NCI-H2227 (cell line): Measurements from ENCODE around the gene RASL11B.
A peak's percentile ranks its signal among the peaks of the same experiment; 100 is the strongest.
"Not testable (repeated sequence)": the region's sequence is repeated elsewhere in the genome, so short reads cannot be mapped to it uniquely, and the experiment has no call there.

Experiments
- DNase-seq: peaks from one replicate; lab custom pipeline; 2025; ENCODE audit not compliant: unreplicated experiment; lab: John Stamatoyannopoulos, UW

Gene RASL11B

GRCh38 chr4:52861879-52862616 is at the start of gene RASL11B:
Gene RASL11B (plus strand): TSS chr4:52862317. CDS start chr4:52862508, 191 bp downstream.
- DNase-seq, result peak; percentile 86

GRCh38 chr4:52813546-52813945 is 48.6 kb upstream of the RASL11B start:
- DNase-seq, result no peak

DNA sequence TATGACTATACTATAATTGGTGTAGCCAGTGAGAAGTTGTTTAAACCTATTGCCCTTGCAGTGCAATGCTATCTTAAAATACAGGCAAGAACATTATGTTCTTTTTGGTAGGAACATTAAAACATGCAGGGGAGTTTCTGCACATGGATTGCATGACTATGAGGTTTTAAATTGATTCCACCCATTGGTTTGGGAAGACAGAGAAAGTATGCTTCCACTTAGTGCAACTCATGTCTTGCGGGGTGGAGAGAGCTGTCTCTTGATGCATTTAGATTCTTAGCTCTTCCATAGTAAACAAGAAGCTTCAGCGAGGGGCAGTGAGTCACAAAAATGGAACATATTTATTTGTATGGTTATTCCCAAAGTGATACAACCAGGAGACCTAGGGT is 39.5 kb upstream of the RASL11B start:
- DNase-seq, result no peak

DNA sequence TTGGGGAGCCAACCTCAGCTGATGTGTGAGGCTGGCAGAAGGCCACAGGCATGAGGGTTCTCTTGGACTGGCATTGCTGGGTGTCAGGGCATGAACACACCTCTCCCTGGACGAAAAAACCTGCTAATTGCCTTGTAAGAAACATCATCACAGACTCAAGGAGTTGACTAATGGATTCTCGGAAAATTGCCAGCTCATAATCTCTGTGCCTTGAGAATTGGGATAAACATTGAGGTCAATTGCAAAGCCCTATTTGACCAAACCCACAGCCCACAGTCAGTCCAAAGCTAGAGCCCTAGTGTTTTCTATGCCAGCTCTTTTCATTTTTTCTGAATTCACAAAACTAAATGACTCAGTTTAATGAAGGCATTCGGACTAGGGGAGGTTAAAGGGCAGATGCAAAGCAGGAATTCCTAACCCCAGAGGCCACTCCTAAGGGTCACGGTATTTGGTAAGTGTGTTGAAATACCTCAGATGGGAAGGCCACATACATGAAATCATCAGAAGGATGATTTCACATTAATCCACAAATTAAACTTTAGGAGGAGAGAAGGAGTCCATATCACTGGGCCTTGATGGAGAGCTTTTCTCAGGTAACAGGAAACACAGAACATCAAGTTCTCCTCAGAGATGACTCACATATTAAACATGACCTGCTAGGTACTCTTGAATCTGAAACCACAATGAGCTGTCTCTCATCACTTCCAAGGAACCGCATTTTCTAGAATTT is 39.0 kb upstream of the RASL11B start:
- DNase-seq, result no peak

DNA sequence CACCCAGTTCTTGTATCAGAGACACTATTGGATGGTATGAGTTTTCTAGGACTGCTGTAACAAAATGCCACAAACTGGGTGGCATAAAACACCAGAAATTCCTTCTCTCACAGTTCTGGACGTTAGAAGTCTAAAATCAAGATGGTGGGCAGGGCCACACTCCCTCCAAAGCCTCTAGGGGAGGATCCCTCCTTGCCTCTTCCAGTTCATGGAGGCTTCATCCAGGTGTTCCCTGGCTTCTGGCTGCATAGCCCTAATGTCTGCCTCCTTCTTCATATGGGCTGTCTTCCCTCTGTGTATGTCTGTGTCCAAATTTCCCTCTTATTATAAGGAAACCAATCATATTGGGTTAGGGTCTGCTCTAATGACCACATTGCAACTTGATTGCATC is 38.4 kb upstream of the RASL11B start:
- no peak for DNase-seq

DNA sequence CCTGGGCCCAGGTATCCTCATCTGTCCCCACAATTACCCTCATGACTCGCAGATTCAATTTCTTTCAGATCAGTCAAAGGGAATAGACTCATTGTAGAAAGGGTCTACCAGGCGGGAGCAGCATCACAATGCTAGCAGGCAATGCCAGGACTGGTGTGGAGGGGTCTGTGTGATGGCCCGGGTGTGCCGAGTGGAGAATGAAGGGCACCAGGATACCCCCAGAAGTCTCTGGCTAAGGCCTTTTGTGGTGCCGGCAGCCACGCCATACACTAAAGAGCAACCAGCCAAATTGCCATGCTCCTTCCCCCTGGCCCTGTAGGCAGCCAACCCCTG is 37.9 kb upstream of the RASL11B start:
- DNase-seq, result no peak

DNA sequence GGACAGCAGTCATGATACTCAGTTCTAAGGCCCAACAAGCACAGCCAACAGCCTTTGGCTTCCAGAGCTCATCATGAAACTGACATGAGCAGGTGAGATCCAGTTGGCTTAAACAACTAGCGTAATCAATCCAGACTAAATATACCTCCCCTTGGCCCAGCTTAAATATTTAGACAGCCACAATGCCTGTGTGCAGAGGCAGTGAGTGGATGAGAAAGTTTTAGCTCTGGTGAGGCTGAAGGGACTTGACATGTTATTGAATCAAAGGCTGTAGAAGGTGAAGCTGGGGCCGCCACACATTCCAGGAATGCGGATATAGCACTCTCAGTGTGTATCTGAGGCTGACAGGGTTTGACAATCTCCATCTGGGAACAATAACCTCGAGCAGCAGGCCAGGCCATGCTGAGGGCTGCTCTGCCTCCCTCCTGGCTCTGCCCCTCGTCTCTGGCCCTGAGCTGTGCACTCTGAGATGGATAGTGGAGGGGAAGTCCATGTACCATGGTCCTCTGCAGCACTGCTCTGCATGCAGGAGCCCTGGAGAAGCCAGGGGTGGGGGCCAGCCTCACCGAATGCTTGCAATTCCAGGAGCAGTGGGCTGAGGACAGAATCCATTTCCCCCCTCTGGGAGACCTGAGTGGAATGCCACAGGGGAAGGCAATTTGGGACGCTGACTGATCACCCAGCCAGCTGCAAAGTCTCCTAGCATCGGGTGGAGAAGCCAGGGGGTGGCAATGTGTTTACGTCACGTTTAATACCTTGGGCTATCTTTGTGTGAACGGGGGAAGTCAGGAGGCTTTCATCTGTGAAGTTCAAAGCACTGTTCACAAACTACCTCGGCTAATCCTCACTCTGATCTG is 37.3 kb upstream of the RASL11B start:
- DNase-seq, result no peak

GRCh38 chr4:52825460-52826090 is 36.5 kb upstream of the RASL11B start:
- DNase-seq, result no peak

DNA sequence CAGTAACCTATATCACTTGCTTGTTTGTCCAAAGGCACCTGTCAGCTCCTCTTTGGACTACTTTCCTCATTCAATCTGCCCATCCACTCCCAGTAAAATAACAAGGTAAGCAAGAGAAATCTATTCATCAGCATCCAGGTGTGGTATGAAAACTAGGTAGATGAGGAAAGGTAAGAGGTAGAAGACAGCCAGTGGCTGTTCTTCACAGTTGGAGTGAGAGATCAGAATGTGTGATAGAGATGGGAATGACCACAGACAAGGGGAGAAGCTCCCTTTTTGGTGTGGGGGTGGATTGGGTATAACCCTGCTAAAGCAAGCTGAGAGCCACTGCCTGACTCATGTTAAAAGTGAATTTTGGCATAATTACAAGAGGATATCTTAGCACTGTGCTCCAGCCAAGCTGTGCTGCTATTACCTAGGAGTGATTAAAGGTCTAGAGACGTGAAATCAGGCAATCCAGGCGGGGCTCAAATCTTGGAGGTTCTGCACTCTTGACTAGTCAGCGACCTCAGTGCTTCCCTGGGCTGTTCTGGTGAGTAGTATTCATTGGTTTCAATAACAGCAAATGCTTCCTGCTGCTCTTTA is 28.1 kb upstream of the RASL11B start:
- no peak for DNase-seq

DNA sequence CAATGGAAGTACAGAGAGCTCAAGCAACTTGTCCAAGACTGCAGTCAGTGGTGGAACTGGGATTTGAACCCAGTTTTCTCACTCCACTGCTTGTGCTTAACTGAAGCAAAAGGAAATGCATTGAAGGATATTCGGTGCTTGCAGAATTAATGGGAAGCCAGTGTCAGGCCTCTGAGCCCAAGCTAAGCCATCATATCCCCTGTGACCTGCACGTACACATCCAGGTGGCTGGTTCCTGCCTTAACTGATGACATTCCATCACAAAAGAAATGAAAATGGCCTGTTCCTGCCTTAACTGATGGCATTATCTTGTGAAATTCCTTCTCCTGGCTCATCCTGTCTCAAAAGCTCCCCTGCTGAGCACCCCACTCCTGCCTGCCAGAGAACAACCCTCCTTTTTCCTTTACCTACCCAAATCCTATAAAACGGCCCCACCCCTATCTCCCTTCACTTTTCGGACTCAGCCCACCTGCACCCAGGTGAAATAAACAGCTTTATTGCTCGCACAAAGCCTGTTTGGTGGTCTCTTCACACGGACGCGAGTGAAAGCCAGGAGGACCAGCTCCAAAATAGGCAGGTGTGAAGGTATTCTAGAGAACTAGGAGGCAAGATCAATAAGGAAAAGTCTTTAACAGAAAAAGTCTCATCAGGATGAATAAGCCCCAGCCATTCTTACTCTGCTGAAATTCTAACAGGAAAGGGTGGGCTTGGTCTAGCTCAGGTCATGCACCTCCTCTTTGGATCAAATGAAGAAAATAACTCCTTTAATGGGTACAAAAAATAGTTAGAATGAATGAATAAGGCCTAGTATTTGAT is 27.3 kb upstream of the RASL11B start:
- DNase-seq, result not testable (repeated sequence)

DNA sequence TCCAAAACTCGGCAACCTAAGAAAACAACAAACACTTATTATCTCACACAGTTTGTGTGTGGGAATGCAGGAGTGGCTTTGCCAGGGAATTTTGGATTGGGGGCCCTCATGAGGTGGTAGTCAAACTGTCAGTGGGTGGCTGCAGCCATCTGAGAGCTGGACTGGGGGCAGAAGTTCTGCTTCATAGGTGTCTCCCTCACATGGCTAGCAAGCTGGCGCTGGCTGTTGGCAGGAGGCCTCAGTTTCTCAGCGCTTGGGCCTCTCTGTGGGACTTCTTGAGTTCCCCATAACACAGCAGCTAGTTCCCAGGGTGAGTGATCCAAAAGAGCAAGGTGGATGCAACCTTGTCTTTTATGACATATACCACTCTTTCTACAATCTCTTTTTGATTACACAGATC is 26.0 kb upstream of the RASL11B start:
- no peak for DNase-seq

- no peak for DNase-seq
Measured at GRCh38 chr4:52836678-52837077, 25.4 kb upstream of the RASL11B start.

GRCh38 chr4:52837716-52838558 is 24.2 kb upstream of the RASL11B start:
- no peak for DNase-seq

DNA sequence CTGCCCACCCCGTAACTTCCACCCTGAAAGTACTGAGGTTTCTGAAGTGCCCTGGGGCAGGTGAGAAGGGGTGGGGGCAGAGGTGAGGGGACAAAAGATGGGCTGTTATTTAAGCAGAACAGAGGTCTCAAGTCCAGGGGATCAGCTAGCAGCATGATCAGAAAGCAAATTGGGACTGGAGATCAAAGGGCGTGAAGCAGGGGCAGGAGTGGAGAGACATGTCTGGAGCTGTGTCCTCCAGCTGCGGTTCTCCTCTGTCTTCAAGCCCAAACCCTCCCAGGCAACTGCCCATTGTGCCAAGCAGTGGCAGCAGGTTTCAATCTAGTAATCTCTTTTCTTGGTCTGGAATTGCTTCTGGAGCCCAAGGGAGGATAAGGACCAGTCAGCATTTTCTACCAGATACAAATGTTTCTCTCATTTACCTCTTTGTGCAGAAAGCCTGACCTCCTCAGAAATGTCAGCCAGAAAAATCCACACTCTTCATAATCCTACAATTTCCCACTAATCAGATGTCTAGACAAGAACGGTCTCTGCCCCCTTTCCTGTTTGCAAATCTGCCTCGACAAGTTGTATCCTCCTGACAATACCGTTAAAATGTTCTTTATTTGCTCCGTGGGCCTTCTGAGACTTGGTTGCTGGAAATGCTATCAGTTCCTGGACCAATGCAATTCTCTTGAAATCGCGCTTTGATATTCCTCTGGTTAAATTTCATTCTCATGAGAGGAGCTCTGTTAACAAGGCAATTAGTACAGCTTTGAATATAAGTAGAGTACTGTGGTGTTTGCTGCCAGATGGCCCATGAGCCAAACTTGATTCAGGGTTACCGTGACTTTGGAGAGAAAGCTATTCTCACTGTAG is 23.2 kb upstream of the RASL11B start:
- no peak for DNase-seq

DNA sequence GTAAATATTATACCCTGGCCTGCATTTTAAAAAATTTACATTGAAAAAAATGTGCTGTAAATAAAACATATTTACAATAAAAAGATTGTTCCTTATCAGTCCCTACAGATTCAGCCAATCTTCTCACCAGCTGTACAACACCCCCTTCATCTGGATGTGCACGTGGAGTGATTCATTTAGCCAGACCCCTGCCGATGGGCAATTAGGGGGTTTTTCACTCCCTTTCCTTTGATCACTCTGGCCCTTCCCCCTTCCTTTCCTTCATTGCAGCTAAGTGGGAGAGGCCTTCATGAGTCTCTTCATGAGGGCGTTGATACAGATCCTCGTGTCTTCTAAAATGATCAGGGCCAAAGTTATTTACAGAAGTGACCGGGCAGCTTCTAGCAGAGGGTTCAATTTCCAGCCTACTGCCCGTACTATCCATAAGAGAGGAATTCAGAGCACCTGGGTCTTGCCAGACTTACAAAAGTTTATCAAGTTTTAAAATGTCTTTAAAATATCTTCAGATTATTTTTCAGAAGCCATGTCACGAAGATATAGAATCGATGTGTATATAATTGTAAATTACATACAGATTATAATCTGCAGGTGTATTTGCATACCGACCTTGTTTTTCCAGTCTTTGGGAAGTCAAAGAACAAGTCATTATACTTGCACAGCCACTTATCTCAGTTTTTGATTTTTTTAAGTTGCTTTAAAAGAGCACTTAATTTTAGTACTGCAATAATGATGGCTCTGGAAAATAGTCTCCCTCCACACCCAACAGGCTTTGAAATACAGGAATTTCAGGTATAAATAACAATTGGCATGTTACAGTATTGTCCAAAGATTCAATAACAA is 21.4 kb upstream of the RASL11B start:
- no peak for DNase-seq

GRCh38 chr4:52841682-52842456 is 20.2 kb upstream of the RASL11B start:
- DNase-seq, result no peak

DNA sequence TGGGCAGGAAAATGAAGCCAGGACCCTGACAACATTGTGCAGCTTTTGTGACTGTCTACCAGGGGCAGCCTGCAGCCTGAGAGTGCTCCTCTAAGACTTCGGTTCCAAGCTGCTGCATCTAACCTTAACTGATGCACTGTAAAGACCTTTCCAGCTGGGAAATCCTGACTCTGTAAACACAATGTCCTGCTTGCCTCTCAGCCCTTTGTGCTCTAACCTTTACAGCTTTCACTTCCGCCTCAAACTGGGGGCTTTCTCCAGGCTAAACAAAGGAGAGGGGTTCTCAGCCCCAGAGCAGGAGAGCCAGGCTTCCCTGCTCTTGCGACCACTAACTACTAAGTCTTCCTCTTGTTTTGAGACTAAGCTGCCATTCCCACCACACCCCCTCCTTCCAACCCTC is 19.3 kb upstream of the RASL11B start:
- no peak for DNase-seq
